Islet of Langerhans (tissue), 1 donor: Measurements from ENCODE around the gene RSBN1L.
"Not testable (repeated sequence)": the region's sequence is repeated elsewhere in the genome, so short reads cannot be mapped to it uniquely, and the experiment has no call there.

ENCODE experiments used
- FAIRE-seq: peaks from one replicate; lab custom pipeline; 2011; peaks lifted over from hg19 to GRCh38; lab: Jason Lieb, UNC

Gene RSBN1L

DNA sequence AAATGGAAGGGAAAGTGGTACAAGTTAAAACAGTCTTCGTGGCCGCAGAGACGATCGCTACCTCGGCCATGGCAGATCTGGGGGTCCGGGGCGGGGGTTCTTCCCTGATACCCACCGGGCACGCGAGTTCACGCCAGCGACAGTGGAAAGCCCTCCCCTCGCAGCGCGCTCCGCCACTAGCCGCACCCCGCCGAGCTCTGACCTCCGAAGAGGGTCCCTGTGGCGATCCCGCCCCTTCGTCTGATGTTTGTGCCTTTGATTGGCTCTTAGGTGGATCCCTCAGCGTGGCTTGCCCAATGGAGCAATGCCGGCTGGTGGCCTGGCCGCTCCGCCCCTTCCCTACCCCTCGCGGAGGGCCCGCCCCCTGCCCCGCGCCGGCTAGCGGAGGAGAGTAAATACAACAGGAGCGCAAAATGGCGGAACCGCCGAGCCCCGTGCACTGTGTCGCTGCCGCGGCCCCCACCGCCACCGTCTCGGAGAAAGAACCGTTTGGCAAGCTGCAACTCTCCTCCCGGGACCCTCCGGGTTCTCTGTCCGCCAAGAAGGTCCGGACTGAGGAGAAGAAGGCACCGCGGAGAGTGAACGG, at the start of gene RSBN1L:
Gene RSBN1L (plus strand): TSS at position 403 of the 586 bp plus-strand sequence. CDS start 11 bp downstream, at position 414.
- no peak for FAIRE-seq

DNA sequence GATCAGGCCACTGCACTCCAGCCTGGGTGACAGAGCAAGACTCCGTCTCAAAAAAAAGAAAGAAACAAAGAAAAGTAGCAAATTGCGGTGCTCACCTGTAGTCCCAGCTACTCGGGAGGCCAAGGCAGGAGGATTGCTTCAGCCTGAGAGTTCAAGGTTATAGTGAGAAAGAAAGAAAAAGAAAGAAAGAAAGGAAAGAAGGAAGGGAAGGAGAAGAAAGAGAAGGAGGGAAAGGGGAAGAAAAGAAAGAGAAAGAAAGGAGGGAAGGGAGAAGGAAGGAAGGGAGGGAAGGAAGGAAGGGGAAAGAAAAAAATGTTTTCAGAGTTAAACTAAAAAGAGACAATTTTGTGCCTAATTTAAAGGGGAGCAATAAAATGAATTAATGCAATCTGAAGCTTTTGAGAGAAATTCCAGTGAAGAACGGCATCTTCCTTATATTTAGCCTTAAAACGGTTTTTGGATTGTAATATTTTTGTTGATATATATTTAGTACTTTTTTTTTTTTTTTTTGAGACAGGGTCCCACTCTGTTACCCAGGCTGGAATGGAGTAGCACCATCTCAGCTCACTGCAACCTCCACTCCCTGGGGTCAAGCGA, 47.4 kb upstream of the RSBN1L start:
- no peak for FAIRE-seq

DNA sequence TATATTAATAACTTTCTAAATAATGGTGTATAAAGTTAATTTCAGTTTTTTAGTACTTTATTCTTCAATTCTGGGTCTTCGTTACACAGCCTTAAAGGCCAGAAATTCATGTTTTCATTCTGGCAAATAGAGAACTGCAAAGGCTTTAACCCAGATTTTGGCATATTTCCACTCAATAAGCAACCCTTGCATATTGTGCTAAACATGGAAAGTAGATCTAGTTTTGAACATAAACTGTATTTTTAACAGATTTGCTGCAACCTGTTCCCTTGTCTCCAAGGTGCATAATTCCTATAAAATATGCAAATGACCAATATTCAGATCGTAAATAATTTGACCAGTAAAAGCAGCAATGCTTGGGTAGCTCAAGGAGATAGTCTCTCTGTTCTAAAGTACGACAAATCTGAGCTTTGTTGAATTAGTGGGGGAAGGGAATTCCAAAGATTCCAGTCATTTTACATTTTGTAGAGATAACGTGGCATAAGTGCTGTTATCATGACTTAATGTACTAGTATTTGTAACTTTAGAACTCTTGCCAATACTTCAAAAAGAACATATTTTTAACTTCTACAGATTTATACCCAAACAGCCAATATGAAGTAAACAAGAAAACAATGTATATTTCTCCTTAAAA, 46.4 kb upstream of the RSBN1L start:
- FAIRE-seq = no peak

DNA sequence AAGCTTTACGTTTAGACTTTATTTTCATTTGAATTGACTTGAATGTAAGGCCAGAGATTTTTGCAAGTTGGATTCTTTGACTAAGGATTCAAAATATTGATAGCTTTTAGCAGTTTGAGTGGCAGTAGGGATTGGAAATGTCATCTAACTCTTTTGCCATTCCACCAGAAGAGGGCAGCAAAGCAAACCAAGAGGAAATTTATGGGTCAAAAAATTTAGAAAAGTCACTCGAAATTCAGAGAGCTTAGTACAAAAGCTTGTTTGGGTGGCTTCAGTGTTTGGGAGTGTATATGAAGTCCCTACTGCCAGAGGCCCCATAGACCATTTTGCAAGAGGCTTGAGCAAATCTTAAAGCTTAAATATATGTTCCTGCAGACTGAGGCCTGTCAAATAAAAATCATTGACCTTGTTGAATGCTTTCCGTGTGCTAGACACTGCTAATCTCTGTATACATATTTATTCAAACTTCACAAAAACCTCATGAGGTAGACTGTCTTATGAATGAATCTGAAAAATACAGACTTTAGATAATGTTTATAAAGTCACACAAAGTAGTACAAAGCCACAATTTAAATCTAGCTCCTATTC, 44.6 kb upstream of the RSBN1L start:
- peak; percentile 74 for FAIRE-seq

DNA sequence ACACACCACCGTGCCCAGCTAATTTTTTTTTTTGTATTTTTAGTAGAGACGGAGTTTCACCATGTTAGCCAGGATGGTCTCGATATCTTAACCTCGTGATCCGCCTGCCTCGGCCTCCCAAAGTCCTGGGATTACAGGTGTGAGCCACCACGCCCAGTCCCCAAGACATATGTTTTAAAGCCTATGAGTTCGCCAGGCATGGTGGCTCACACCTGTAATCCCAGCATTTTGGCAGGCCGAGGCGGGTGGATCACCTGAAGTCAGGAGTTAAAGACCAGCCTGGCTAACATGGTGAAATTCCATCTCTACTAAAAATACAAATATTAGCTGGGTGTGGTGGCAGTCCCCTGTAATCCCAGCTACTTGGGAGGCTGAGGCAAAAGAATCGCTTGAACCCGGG, 43.4 kb upstream of the RSBN1L start:
- not testable (repeated sequence) for FAIRE-seq

DNA sequence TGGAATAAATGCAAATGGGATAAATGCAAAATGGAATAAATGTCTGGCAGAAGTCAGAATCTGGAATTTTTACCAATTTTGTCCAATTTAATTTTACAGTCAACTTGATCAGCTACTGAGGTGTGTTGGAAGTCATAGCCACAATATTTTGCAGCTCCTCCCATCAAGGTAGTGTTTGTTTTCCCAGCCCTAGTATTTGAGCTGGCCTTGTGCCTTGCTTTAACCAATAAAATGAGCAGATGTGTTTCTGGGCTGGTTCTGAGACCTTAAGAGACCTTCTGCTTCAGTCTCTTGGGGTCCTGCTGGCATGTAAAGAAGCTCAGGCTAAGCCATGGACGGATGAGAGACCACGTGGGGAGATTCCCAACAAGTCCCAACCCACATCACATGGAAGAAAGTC, 42.7 kb upstream of the RSBN1L start:
- no peak for FAIRE-seq

DNA sequence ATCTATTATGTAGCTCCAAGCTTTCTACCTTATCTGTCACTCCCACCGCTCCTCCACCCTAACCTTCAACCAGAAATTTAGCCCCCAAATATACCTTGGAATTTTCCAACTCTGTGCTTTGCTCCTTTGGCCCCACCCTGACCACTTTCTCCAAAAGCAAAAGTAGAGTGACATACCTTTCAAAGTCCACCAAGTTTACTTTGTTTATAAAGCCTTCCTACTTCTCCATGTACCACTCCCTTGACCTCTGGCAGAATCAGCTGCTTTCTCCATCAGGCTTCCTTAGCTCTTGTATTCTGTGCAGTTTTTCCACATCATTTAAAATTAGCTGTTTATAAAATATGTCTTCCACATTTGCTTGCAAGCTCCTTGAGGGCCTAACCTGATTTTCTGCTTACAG, 40.9 kb upstream of the RSBN1L start:
- no peak for FAIRE-seq

DNA sequence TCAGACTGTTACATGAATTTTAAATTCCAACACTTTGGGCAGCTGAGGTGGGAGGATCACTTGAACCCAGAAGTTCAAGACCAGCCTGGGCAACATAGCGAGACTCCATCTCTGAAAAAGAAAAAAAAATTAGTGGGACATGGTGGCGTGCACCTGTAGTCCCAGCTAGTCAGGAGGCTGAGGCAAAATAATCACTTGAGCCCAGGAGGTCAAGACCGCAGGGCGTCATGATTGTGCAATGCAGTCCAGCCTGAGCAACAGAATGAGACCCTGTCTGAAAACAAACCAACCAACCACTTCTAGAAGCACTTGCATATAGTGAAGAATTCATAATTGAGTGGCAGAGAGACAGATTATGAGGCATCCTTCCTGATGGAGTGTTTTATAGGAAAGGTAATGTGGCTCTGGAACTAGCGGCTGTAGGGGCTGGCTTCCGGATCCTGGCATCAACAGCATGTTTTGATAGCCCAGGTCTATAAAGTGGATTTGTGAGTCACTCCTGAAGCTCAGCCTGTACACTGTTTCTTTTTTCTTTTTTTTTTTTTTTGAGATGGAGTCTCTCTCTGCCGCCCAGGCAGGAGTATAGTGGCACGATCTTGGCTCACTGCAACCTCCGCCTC, 40.3 kb upstream of the RSBN1L start:
- FAIRE-seq = no peak

DNA sequence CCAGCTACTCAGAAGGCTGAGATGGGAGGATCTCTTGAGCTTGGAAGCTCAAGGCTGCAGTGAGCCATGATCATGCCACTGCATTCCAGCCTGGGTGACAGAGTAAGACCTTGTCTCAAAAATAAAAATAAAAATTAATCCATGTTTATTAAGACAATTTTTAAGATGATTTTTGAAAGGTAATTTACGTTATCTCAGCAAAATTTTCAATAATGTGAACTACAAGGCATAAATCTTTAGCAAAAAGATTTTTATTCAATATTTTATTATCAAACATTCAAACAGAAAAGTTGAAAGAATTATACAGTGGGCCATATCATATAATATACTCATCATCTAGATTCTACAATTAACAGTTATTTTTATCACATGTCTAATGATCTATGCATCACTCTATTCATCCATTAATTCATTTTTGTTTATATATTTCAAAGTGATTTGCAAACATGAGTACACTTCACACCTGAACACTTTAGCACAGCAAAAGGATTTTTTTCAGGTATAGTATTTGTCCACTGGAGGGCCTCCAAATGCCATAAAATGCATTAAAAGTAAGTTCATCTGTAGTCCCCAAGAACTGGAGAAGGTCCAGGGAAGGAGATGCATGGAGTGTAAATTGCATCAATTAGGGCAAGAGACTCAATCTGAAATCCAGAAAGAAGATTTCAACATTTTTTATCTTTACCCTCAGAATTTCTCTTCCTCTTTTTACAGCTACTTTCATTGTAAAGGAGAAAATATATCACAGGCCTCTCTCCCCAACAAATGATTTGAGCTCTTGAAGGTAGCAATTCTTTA, 38.6 kb upstream of the RSBN1L start:
- peak; percentile 84 for FAIRE-seq

DNA sequence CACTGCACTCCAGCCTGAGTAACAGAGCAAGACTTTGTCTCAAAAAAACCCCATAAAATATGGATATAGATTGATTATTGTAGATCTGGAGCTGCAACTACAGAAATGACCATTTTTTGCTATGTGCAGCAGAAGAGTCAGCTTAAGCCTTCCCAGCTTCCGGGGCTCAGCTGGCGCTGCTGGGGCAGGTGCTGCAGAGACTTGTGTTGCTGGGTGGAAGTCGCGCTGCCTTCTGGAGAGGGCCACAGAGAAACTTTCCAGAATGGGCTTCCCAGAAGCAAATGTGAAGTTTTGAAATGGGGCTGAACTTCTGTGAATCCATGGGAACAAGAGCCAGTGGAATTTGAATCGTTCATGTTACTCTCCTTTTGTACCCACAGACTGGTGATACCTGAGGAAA, 37.3 kb upstream of the RSBN1L start:
- FAIRE-seq = no peak

DNA sequence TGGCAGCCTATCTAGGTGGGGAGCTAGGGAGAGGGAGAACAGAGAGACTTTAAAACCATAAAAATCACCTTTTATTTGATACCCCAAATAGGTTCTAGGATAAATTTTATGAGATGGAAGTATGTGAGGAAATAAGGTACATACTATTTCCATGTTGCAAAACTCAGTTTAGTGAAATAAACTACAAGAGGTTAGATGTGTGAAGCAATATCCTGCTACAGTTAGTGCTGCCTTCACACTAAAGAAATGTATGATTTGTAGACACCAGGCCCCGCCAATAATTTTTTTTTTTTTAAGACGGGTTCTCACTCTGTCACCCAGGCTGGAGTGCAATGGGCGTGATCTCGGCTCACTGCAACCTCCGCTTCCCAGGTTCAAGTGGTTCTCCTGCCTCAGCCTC, 34.4 kb upstream of the RSBN1L start:
- FAIRE-seq = no peak

DNA sequence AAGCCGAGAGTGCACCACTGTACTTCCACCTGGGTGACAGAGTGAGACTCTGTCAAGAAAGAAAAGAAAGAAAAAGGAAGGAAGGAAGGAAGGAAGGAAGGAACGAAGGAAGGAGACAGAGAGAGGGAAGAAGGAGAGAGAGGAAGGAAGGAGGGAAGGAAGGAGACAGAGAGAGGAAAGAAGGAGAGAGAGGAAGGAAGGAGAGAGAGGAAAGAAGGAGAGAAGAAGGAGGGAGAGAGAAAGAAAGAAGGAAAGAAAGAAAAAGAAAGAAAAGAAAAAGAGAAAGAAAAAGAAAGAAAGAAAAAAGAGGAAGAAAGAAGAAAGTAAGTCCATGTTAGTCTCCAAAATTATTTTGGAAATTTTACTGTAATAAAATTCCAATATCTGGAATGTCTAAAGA, 33.4 kb upstream of the RSBN1L start:
- FAIRE-seq = no peak

DNA sequence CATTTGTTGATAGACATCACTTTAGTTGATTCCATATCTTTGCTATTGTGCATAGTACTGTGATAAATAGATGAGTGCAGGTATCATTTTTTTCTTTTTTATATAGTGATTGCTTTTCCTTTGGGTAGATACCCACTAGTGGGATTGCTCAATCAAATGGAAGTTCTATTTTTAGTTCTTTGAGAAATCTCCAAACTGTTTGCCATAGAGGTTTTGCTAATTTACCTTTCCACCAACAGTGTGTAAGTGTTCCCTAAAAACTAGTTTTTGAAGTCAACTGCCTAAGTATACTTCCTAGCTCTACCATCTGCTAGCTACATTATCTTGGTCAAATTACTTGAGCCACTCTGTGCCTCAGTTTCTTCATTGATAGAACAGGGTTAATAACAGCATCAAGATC, 31.5 kb upstream of the RSBN1L start:
- no peak for FAIRE-seq

DNA sequence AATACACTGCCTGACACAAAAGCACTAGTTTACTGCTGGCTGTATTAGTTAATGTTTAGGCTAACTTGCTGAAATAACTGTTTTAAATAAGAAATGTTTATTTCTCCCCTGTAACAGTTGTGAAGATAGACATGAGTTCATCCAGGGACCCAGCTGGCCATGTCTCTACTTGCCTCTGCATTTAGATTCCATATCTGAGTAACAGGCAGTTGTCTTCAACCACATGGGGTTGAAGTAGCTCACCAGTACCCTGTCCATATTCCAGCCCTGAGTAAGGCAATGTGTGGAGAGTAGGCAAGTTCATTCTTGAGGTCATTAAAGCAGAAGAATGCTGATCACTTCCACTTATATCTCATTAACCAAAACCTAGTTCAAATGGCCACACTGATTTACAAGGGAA, 31.1 kb upstream of the RSBN1L start:
- FAIRE-seq = no peak

DNA sequence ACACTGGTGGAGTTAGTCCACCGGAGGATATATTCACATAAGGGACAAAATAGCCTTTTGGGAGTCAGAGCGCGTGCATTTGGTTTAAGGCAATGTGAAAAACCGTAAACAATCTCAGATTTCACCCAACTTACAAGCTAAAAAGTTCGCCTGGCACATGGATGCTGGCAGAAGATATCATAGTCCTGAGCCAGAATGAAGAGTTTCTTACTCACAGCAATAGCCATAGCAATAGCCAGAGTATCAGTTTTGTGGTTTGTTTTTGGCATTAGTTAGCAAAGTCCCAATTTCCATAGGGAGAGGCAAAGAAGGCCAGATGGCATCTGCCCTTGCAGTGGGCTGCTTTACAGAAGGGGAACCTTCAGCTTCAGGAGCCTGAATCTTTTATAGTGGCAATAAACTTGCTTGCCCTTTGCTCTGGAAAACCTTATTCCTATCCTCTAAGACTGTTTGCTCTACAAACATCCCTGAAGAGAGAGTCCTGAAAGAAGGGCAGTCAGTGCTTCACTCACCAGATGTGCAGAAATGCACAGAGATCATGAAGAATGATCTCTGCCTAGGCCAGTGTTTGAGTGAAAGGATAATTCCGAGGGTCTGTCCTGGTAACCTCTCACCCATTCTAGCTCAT, 28.7 kb upstream of the RSBN1L start:
- no peak for FAIRE-seq

DNA sequence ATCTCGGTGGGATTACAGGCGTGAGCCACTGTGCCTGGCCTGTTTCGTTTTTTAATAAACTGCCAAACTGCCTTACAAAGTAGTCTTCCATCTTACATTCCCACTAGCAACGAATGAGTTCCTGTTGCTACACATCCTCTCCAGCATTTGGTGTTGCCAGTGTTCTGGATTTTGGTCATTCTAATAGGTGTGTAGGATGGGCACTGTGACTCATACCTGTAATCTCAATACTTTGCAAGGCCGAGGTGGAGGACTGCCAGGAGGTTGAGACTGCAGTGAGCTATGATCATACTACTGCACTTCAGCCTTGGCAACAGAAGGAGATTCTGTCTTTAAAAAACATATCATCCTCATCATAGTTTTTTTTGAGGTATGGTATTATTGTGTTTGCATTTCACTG, 21.4 kb upstream of the RSBN1L start:
- FAIRE-seq = no peak

DNA sequence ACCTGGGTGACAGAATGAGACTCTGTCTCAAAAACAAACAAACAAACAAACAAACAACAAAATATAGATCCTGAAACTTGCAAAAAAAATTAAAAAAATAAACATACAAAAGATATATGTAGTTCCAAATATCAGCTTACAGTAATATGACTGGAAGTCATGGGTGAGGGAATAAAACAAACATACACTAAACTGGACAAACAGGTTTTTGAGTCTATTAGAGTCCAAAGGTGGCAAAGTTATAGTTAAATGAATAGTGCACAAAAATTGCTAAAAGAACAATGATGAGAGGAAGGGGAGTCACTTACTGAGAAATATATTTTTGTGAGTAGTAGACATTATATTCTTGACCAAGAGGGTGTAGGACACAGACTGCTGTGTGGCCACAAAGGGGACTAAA, 16.7 kb upstream of the RSBN1L start:
- no peak for FAIRE-seq

DNA sequence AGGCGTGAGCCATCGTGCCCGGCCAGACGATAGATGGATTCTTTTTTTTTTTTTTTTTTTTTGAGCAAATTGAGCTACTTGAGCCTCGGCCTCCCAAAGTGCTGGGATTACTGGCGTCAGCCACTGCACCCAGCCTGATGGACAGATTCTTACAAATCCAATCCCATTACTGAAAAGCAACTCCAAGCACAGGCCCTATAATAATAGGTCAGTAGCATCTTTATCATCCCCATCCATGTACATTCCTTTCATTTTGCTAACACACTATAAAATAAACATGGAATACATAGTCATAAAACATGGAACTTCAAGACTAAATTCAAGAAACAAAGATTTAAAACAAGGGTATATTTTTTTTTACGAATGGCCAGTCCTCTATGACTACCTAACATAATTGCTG, 16.0 kb upstream of the RSBN1L start:
- FAIRE-seq = no peak

DNA sequence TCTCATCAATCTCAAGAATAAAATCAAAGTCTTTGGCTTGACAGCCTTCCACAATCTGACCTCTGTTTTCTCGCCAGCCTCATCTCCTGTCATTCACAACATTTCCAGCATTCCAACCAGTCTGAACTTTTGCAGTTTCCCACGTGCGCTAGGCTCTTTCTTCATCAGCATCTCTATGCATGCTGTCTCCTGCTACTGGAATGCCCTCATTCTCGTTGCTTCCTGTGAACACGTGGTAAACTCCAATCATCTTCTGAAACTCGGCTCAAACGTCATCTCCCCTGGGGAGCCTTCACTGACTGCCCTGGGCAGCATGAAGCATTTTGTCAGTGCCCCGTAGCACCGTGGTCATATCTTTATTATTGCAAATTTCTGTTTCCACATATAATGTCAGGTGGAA, 12.2 kb upstream of the RSBN1L start:
- no peak for FAIRE-seq

DNA sequence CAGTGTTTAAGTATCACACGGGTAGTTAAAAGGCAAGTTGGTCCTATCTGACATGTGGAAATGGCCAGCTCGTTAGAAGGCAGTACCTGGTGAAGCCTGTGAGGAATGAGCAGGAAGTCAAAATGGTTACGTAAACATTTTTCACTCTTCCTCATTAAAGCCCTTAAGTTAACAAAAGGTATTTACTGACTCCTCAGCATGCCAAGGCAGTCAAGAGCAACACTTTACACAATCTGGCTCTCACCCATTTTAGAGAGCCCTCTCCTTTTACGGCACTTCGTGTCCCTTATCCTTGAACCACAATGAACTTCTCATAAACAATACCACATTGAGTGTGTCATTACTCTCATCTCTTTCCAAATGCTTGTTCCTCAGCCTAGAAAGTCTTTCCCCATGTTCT, 11.0 kb upstream of the RSBN1L start:
- peak; percentile 87 for FAIRE-seq

DNA sequence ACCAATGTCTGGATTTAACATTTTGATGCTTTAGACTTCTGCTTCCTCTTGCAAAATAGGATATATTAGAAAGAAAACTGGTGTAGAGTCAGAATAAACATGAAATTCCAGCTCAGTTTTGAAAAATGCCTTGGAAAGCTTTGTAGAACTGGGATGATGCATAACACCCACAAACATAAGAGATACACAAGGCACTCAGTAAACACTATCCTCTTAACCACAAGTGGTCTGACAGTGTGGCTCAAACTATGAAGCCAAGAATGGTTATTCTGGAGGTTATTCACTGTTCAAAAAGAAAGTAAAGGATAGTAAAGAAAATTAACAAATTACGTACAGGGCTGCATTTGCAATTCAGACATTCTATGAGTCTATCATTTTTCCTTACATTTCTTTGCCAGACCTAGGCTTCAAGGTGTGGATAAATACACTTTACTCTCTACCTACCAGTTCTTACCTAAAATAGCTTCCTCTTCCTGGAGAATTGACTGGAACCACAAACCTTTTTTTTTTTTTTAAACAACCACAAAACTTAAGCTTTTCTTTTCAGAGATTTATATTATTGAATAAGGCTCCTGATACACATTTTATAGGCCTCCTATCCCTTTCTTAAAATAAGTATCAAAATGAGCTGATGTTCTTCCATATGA, 9.0 kb upstream of the RSBN1L start:
- FAIRE-seq = no peak
